Endothelial cell of umbilical vein (primary cell): Measurements from ENCODE around the gene DSCAML1. TPM values are rescaled to one million over a fixed set of nuclear protein-coding genes. Genes with fewer than 3 reads are reported as not detected.

ENCODE experiments used
- BruUV-seq: library from RNA; stranded (reverse); fragments of 400-500 nt; replicated peaks from 2 replicates; lab custom pipeline; 2021; lab: Mats Ljungman, UMichigan
- CTCF ChIA-PET: fragments of 300-600, 350-600 bp; sonication (Branson Sonifier 250); formaldehyde crosslinking; loops from one replicate; lab custom pipeline; 2021; ENCODE audit warnings: antibody characterized with exemption, inconsistent platforms; lab: Charles Lee
- POLR2A ChIA-PET: fragments of 300-600, 350-600 bp; sonication (Branson Sonifier 250); formaldehyde crosslinking; loops from one replicate; lab custom pipeline; 2021; ENCODE audit warnings: antibody characterized with exemption, inconsistent platforms; lab: Charles Lee
- DNase-seq: peaks from one replicate; pipeline ENCODE4 v3.0.0-alpha.2; 2011; ENCODE audit warnings: low read depth, low spot score
- FAIRE-seq: peaks from 2 replicates; lab custom pipeline; 2011; peaks lifted over from hg19 to GRCh38; lab: Jason Lieb, UNC
- H2AFZ ChIP-seq: 2 replicates; pipeline ENCODE4 v1.6.0; 2012; ENCODE audit warnings: low read depth, low read length, control low read depth, inconsistent platforms
- H3K27ac ChIP-seq: 2 replicates; pipeline ENCODE4 v1.5.1; 2011; ENCODE audit warnings: low read depth, mild to moderate bottlenecking, control low read depth, low read length, moderate library complexity; ENCODE audit not compliant: insufficient read depth
- H3K27me3 ChIP-seq, 2 experiments: 2 replicates each; pipeline versions ENCODE4 v1.6.0 to v1.6.1; 2011; ENCODE audit warnings: low read length in 2 of 2, mixed read lengths in 1 of 2; ENCODE audit not compliant: control insufficient read depth in 2 of 2, insufficient read depth in 2 of 2
- H3K36me3 ChIP-seq, 2 experiments: 2 replicates in 1 of 2; 3 replicates in 1 of 2; pipeline ENCODE4 v1.5.1; 2011; ENCODE audit warnings: low read length in 2 of 2, mild to moderate bottlenecking in 1 of 2, moderate library complexity in 1 of 2; ENCODE audit not compliant: control insufficient read depth in 2 of 2, insufficient read depth in 2 of 2; ENCODE audit errors: extremely low read depth in 1 of 2
- H3K4me1 ChIP-seq: 3 replicates; pipeline ENCODE4 v1.5.1; 2011; ENCODE audit warnings: mild to moderate bottlenecking, low read length; ENCODE audit not compliant: control insufficient read depth, insufficient read depth; ENCODE audit errors: extremely low read depth
- H3K4me2 ChIP-seq: 2 replicates; pipeline ENCODE4 v1.6.1; 2011; ENCODE audit warnings: low read length, control low read depth, mixed read lengths; ENCODE audit not compliant: insufficient read depth
- H3K4me3 ChIP-seq, 3 experiments: fragments of 200-600 bp in 1 of 3; sonication (generic), shearing (Covaris generic) in 1 of 3; replicated peaks in 1 of 3; 2 replicates each; pipeline ENCODE4 v1.5.1; 2011 to 2016; ENCODE audit warnings: control low read depth in 3 of 3, low read length in 3 of 3, mild to moderate bottlenecking in 2 of 3, inconsistent platforms in 1 of 3, low read depth in 1 of 3, moderate library complexity in 1 of 3; ENCODE audit not compliant: insufficient read depth in 1 of 3
- H3K79me2 ChIP-seq: 2 replicates; pipeline ENCODE4 v1.6.0; 2012; ENCODE audit warnings: low read length, inconsistent platforms; ENCODE audit not compliant: control insufficient read depth, insufficient read depth
- H3K9ac ChIP-seq: replicated peaks from 2 replicates; pipeline ENCODE3; 2011; ENCODE audit warnings: low read length, control low read depth; ENCODE audit not compliant: insufficient read depth; ENCODE audit errors: extremely low read depth
- H3K9me1 ChIP-seq: replicated peaks from 3 replicates; pipeline ENCODE4 v1.6.0; 2011; ENCODE audit warnings: mild to moderate bottlenecking, low read length; ENCODE audit not compliant: control insufficient read depth, insufficient read depth; ENCODE audit errors: extremely low read depth
- H3K9me3 ChIP-seq: replicated peaks from 2 replicates; pipeline ENCODE4 v1.5.1; 2012; ENCODE audit warnings: low read length, inconsistent platforms; ENCODE audit not compliant: control insufficient read depth, insufficient read depth
- H4K20me1 ChIP-seq: replicated peaks from 2 replicates; pipeline ENCODE3; 2011; ENCODE audit warnings: mild to moderate bottlenecking, low read length; ENCODE audit not compliant: control insufficient read depth, insufficient read depth; ENCODE audit errors: extremely low read depth
- CTCF ChIP-seq, 2 donors: IDR thresholded peaks; 1 replicate in 1 of 2; 2 replicates in 1 of 2; pipeline ENCODE4 v1.5.1; 2011; ENCODE audit warnings: low read length in 2 of 2, mild to moderate bottlenecking in 2 of 2, moderate library complexity in 2 of 2, control low read depth in 1 of 2, inconsistent platforms in 1 of 2, low read depth in 1 of 2; ENCODE audit not compliant: insufficient read depth in 1 of 2; ENCODE audit errors: extremely low read depth in 1 of 2
- EZH2 ChIP-seq: IDR thresholded peaks from 2 replicates; pipeline ENCODE4 v1.6.1; 2012; ENCODE audit warnings: borderline replicate concordance, low read depth, mild to moderate bottlenecking, moderate library complexity, low read length, inconsistent platforms; ENCODE audit not compliant: severe bottlenecking
- JUN ChIP-seq: IDR thresholded peaks from 2 replicates; pipeline ENCODE4 v1.6.1; 2011; ENCODE audit warnings: borderline replicate concordance, low read depth; ENCODE audit not compliant: insufficient read length, insufficient read depth
- MAX ChIP-seq: IDR thresholded peaks from 2 replicates; pipeline ENCODE4 v1.6.1; 2011; ENCODE audit not compliant: insufficient read depth, insufficient read length
- MYC ChIP-seq: IDR thresholded peaks from one replicate; pipeline ENCODE4 v1.6.1; 2011; ENCODE audit warnings: mild to moderate bottlenecking, low read depth, low read length
- dilution Hi-C: fragments of 300-500 bp; cut with MboI; formaldehyde crosslinking; loops from one replicate; pipeline ENCODE4 v1.15.0; 2019; ENCODE audit warnings: low sequenced_read_pairs; ENCODE audit not compliant: extremely low pct_ligation_motif_present
- intact Hi-C: fragments of 100-400 bp; cut with micrococcal nuclease; formaldehyde crosslinking; loops from one replicate; pipeline ENCODE4 v1.10.0; 2022
- polyA plus RNA-seq, 4 experiments: library from polyadenylated mRNA; depleted of rRNA in 3 of 4; stranded (reverse) in 3 of 4; unstranded in 1 of 4; fragments of >200 nt; gene quantifications; 2 replicates each; pipeline versions ENCODE4 v1.2.1 to v1.2.3, GENCODE V29; 2011 to 2012; ENCODE audit warnings: missing spikeins in 1 of 4
- total RNA-seq: library from RNA; stranded (reverse); gene quantifications from 2 replicates; pipeline ENCODE4 v1.2.3, GENCODE V29; 2021

DSCAML1 gene
- total and polyA plus RNA-seq, 2 donors (not counting 3 experiments of a cell fraction or from before 2014, with no cell fraction given): not detected

GRCh38 chr11:117583063-117583801 lies 213.8 kb downstream of the DSCAML1 start:
- no peak overlapping the region for H3K4me2 ChIP-seq
- H2AFZ ChIP-seq: no peak overlapping the region
- no peaks in the 10 kb centered on the region for H3K79me2 ChIP-seq
- no TSS peak for BruUV-seq
- no peaks in the 10 kb centered on the region for H4K20me1 ChIP-seq
- no peak overlapping the region for H3K27ac ChIP-seq
- TF ChIP-seq CTCF (IDR thresholded peaks at IDR 0.05; ENCODE audit: extremely low read depth in 1 of 2, insufficient read depth in 1 of 2, low read depth in 1 of 2, low read length in 2 of 2): no peak
- no peak for TF ChIP-seq MAX
- no peak for TF ChIP-seq MYC
- TF ChIP-seq JUN: no peak
- no peak for TF ChIP-seq EZH2
- ChIA-PET POLR2A (no interaction called here), CTCF (no interaction called here)
- H3K27me3 ChIP-seq: no peaks in the 10 kb centered on the region
- no peak overlapping the region for H3K4me3 ChIP-seq
- DNase-seq: no peak
- H3K9me3 ChIP-seq: no peaks in the 10 kb centered on the region
- no peaks in the 10 kb centered on the region for H3K4me1 ChIP-seq
- intact Hi-C loops: no loop called here
- FAIRE-seq: no peak
- no peaks in the 10 kb centered on the region for H3K36me3 ChIP-seq
- no peaks in the 10 kb centered on the region for H3K9me1 ChIP-seq
- H3K9ac ChIP-seq: no peak overlapping the region
- dilution Hi-C loops: no loop called here
